HG03108 (cell line): ENCODE measurements around the gene MYBBP1A.
"Not testable (repeated sequence)": the region's sequence is repeated elsewhere in the genome, so short reads cannot be mapped to it uniquely, and the experiment has no call there.

Source experiments
- ATAC-seq: cut with Tn5 transposase; IDR thresholded peaks from one replicate; pipeline ENCODE4 v1.9.1; 2021; ENCODE audit warnings: moderate library complexity; ENCODE audit not compliant: unreplicated experiment

Gene MYBBP1A

GRCh38 chr17:4590981-4591453 lies 35.8 kb upstream of the MYBBP1A start:
- no peak for ATAC-seq

GRCh38 chr17:4590042-4590441 lies 34.9 kb upstream of the MYBBP1A start:
- not testable (repeated sequence) for ATAC-seq

- no peak for ATAC-seq
These were observed 33.9 kb upstream of the MYBBP1A start for GRCh38 chr17:4588898-4589625.

- no peak for ATAC-seq
These were observed 33.2 kb upstream of the MYBBP1A start for GRCh38 chr17:4588391-4588790.

- ATAC-seq: no peak
These were observed 32.6 kb upstream of the MYBBP1A start for GRCh38 chr17:4587803-4588202.

DNA sequence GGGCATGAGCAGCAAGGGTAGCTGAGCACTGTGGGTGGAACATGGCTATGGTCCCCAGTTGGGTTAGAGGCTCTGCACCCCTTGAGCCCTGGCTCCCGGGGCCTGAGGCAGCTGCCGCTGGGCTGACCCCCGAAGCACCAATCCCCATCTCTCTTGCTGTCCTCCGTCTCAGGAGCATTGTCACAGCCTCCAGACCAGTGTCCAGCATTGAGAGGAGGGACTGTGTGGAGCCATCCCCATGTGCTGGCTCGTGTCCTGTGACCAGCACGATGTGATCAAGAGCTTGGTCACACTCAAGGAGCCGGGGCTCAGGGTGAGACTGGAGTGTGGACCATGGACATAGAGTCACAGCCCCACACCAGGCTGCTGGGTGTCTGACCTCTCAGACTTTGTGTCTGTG lies 32.0 kb upstream of the MYBBP1A start:
- ATAC-seq: no peak

DNA sequence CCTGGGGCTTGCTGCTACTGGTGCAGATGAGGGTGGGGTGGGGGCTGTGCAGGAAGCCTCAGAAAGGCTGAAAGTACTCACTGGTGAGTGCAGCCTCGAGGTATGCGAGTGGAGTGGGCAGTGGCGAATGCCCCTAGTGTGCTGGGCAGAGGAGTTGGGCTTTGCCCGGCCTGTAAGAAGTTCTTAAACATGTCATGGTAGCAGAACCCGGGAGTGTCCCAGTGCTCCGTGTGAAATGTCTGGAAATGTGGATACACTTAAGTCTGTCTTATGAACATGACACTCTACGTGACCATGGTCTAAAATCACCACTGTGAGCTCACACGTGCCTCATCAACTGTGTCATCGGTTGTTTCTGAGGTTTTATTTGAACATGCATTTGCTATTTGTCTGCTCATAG lies 30.9 kb upstream of the MYBBP1A start:
- ATAC-seq: no peak

GRCh38 chr17:4585638-4585994 lies 30.4 kb upstream of the MYBBP1A start:
- no peak for ATAC-seq

GRCh38 chr17:4584917-4585637 lies 29.9 kb upstream of the MYBBP1A start:
- no peak for ATAC-seq

- ATAC-seq: no peak
These were observed 29.1 kb upstream of the MYBBP1A start, which contains the start of gene SMTNL2 for GRCh38 chr17:4584101-4584916. Gene SMTNL2 (plus strand): TSS chr17:4584529. CDS start chr17:4584606, 77 bp downstream.

- no peak for ATAC-seq
These were observed 28.6 kb upstream of the MYBBP1A start for GRCh38 chr17:4583782-4584100.

GRCh38 chr17:4583206-4583605 lies 28.0 kb upstream of the MYBBP1A start:
- no peak for ATAC-seq

- ATAC-seq: no peak
These were observed 27.5 kb upstream of the MYBBP1A start for GRCh38 chr17:4582691-4583090.

DNA sequence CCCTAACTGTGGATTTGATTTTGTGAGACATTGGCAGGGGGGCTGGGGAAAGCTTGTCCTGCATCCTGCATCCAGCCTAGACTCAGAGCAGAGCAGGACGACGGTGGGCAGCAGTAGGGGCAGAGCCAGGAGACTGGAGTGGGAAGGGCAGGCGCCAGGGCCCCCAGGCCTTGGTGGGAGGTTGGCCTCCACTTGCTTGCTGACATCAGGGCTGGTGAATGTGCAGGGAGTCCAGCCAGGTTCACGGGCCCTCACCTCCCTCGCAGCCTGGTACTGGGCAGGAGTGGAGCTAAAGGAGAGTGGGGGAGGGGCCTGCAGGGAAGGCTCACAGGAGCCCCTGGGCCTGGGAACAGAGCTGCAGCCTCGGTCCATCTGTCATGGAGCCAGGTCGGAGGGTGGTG lies 26.9 kb upstream of the MYBBP1A start:
- no peak for ATAC-seq

- no peak for ATAC-seq
These were observed 25.1 kb upstream of the MYBBP1A start for GRCh38 chr17:4580291-4580690.

DNA sequence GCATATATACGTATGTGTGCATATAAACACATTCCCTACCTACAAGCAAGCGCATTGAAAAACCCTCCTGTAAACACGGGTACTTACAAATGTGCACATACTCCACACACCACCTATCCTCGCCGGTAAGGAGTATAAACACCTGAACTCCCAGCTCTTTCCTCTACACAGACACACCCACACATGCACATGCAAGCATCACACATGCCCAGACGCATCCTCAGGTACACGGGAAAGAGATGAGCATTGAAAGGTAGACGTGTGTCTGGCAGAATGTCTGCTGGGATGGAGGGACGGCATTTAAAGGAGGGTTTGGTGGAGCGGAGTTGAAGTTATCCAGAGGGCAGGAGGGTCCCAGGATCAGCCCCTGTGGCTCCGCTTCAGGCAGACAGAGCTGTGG lies 24.5 kb upstream of the MYBBP1A start:
- ATAC-seq: no peak

DNA sequence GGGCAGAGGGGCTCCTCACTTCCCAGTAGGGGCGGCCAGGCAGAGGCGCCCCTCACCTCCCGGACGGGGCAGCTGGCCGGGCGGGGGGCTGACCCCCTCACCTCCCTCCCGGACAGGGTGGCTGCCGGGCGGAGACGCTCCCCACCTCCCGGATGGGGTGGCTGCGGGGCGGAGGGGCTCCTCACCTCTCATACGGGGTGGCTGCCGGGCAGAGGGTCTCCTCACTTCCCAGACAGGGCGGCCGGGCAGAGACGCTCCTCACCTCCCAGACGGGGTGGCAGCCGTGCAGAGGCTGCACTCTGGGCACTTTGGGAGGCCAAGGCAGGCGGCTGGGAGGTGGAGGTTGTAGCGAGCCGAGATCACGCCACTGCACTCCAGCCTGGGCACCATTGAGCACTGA lies 23.2 kb upstream of the MYBBP1A start:
- not testable (repeated sequence) for ATAC-seq

DNA sequence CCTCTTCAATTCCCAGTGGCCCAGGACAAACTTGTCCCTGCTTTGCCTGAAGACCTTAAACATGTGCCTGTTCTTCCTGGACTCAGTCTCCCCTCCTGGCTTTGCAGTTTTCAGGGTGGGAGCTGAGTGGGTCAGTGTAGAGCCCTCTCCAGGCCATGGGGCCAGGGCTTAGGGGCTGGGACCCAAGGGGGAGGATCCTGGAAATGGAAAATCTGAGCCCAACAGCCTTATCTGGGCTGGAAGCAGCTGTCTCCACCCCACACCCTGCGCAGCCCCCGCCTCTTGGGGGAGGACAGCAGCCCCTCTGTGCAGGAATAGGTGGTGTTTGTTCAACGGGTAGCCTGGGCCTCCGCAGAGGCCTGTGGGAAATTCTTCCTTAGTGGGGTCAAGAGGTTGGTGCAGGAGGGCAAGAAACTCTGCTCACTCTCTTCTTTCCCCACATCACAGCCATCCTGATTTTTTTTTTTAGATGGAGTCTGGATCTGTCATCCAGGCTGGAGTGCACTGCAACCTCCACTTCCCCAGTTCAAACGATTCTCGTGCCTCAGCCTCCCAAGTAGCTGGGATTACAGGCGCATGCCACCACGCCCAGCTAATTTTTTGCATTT lies 22.3 kb upstream of the MYBBP1A start:
- ATAC-seq: no peak

DNA sequence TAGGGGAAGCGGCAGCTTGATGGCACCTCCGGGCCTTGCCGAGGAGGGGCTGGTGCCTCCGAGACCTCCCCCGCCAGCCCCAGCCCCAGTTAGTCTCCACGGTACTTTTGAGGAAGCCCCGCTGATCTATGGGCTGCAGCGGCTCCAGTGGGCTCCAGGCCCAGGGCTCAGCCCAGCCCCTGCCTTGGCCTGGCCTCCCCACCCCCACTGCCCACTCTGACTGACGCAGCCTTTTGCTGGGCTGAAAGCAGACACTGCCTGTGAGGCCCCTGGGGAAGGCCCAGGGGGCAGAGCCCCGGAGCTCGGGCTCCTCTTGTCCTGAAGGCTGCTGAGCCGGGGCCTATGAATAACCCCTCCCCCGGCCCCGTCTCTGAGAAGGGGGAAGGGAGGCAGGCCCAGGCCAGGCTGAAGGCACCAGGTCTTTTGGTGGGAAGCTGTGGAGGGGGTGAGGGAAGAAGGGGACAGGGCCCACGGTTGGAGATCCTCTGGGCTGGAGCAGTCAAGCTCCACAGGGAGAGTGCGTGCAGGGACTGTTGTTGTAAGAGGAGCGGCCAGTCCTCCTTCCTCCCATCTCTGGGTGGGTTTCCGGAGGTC lies 21.6 kb upstream of the MYBBP1A start:
- no peak for ATAC-seq

GRCh38 chr17:4576161-4576558 lies 21.0 kb upstream of the MYBBP1A start:
- no peak for ATAC-seq
